Right cardiac atrium (tissue), 5 donors: ENCODE data around the gene RPS23. TPM values are rescaled to one million over a fixed set of nuclear protein-coding genes. Genes with fewer than 3 reads are reported as not detected.

Experiments
- ATAC-seq, 2 donors: fragments of 200-7000 bp; cut with Tn5 transposase; one replicate each; pipeline versions ENCODE4 v1.8.0 to v1.9.1; 2020; ENCODE audit warnings: moderate library complexity in 2 of 2, mild to moderate bottlenecking in 1 of 2
- DNase-seq, 3 donors: peaks; one replicate each; pipeline ENCODE4 v3.0.0-alpha.2; 2020
- H3K27ac ChIP-seq: one replicate; pipeline ENCODE4 v1.5.1; 2013; ENCODE audit warnings: mild to moderate bottlenecking, low read length, control low read depth, moderate library complexity
- H3K27me3 ChIP-seq: one replicate; pipeline ENCODE4 v1.6.1; 2013; ENCODE audit not compliant: control insufficient read depth, insufficient read depth
- H3K4me1 ChIP-seq: one replicate; pipeline ENCODE4 v1.6.1; 2013; ENCODE audit warnings: low read length; ENCODE audit not compliant: control insufficient read depth, insufficient read depth
- H3K4me3 ChIP-seq: one replicate; pipeline ENCODE4 v1.5.1; 2013; ENCODE audit warnings: low read length, control low read depth
- H3K9me3 ChIP-seq: one replicate; pipeline ENCODE4 v1.6.1; 2013; ENCODE audit warnings: low read length; ENCODE audit not compliant: control insufficient read depth
- WGBS: extraction: QIAGEN DNeasy Blood & Tissue Kit; methylation state at CpG from one replicate; pipeline ENCODE4 v1.1.7; 2013; 5-methylcytosine and 5-hydroxymethylcytosine counted together
- intact Hi-C, 4 donors: fragments of 100-400 bp; cut with DNase I; formaldehyde crosslinking; loops; one replicate each; pipeline versions ENCODE4 v1.11.0 to v1.14.0; 2022 to 2023
- long read RNA-seq, 4 donors: library from polyadenylated mRNA; unstranded; transcript quantifications; one replicate each; pipeline ENCODE4 v2.0.0, GENCODE V29; 2020 to 2021
- polyA plus RNA-seq: library from polyadenylated mRNA; stranded (reverse); fragments of 200-250 nt; gene quantifications from one replicate; pipeline ENCODE4 v1.2.3, GENCODE V29; 2013
- total RNA-seq, 4 donors: library from RNA; stranded (reverse); fragmentation: NEBNext Ultra II Directional; extraction: Animal tissue kit (Norgen Biotek cat#: 25700); gene quantifications; one replicate each; pipeline ENCODE4 v1.2.1, GENCODE V29; 2021
- donor health status: healthy with polysubstance abuse.
- donor health status: DM: no; HTN: yes; CAD: no.
- donor health status: DM: no; HTN: no; CAD: no.
- donor health status: DM: no; HTN: yes; CAD: no; lungs with severe emphysema.
- donor health status: DM: yes; HTN: yes; CAD: no.

Gene RPS23
- total RNA-seq (1,000 to 10,000 TPM; 1,173 to 1,230 (median 1,210) TPM), polyA plus RNA-seq (1,902 TPM)
- long read RNA-seq, donor 1, transcript RPS23-201 (4 exons, 3,437 nt): major isoform, 116 of 137 reads
- long read RNA-seq, donor 1, partial matches to known transcripts: 1 of 137 reads
- long read RNA-seq, donor 1, other reads (novel, unspliced or antisense): 16 of 137 reads
- long read RNA-seq, donor 2, transcript RPS23-201 (4 exons, 3,437 nt): major isoform, 157 of 170 reads
- long read RNA-seq, donor 2, partial matches to known transcripts: 2 of 170 reads
- long read RNA-seq, donor 2, other reads (novel, unspliced or antisense): 6 of 170 reads
- long read RNA-seq, donor 3, transcript RPS23-203 (3 exons, 576 nt): minor isoform, 6 of 138 reads
- long read RNA-seq, donor 3, transcript RPS23-201 (4 exons, 3,437 nt): major isoform, 113 of 138 reads
- long read RNA-seq, donor 3, partial matches to known transcripts: 4 of 138 reads
- long read RNA-seq, donor 3, other reads (novel, unspliced or antisense): 15 of 138 reads
- long read RNA-seq, donor 4, transcript RPS23-201 (4 exons, 3,437 nt): major isoform, 97 of 110 reads
- long read RNA-seq, donor 4, partial matches to known transcripts: 3 of 110 reads
- long read RNA-seq, donor 4, other reads (novel, unspliced or antisense): 8 of 110 reads

GRCh38 chr5:82277987-82278710 is at the start of gene RPS23:
Gene RPS23 (minus strand): TSS chr5:82278354. CDS start chr5:82278323, 31 bp downstream.
- WGBS: under 1% methylated on average over 60 of the region's 60 CpGs
- H3K4me1 ChIP-seq: no peaks in the 10 kb centered on the region
- intact Hi-C loops: no loop called here

GRCh38 chr5:82327941-82328340 is 49.8 kb upstream of the RPS23 start:
- no peak for DNase-seq
- H3K4me1 ChIP-seq: peaks cover 2% of the 10 kb centered on the region
- H3K9me3 ChIP-seq: no peaks in the 10 kb centered on the region
- no peaks in the 10 kb centered on the region for H3K27me3 ChIP-seq
- H3K4me3 ChIP-seq: no peak overlapping the region
- no peak for ATAC-seq
- H3K27ac ChIP-seq: no peak overlapping the region
- intact Hi-C loops: no loop called here

More at GRCh38 chr5:82277987-82278710, at the start of gene RPS23:
- H3K27ac ChIP-seq: peak within 1 kb of the TSS; percentile 43
- no peaks in the 10 kb centered on the region for H3K9me3 ChIP-seq
- DNase-seq: peak; percentile 93 to 97 (median 96)
- ATAC-seq: peak; percentile 97 to 98
- H3K27me3 ChIP-seq: no peaks in the 10 kb centered on the region
- peak within 1 kb of the TSS; percentile 90 for H3K4me3 ChIP-seq

DNA sequence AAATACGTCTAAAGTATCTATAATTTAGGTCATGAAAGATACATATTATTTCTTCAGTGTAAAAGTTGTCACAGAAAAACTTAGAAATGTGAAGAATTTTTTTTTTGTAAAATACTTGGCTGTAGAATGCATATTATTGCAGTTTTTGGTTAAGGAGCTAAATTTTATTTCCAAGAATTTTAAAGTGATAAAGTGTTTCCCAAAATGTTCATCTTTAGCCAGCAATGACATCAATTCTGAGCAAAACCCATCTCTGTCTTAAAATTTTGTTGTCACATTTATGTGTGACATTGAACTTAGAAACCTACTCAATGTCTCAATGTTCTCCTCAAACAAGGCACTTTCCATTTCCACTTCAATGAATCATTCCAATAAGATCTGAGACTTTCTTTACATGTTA is 47.8 kb upstream of the RPS23 start:
- WGBS: 47% methylated on average over 1 of the region's 1 CpG
- no peak for ATAC-seq
- H3K27me3 ChIP-seq: no peaks in the 10 kb centered on the region
- H3K4me3 ChIP-seq: no peak overlapping the region
- H3K9me3 ChIP-seq: no peaks in the 10 kb centered on the region
- intact Hi-C loops: no loop called here
- no peak overlapping the region for H3K27ac ChIP-seq
- H3K4me1 ChIP-seq: no peaks in the 10 kb centered on the region
- DNase-seq: no peak

GRCh38 chr5:82325155-82325554 is 47.0 kb upstream of the RPS23 start:
- intact Hi-C loops: no loop called here
- DNase-seq (no peak), ATAC-seq (no peak)
- no peak overlapping the region for H3K4me3 ChIP-seq
- H3K4me1 ChIP-seq: no peaks in the 10 kb centered on the region
- WGBS: 85% methylated on average over 10 of the region's 10 CpGs
- H3K27me3 ChIP-seq: no peaks in the 10 kb centered on the region
- no peaks in the 10 kb centered on the region for H3K9me3 ChIP-seq
- H3K27ac ChIP-seq: no peak overlapping the region

GRCh38 chr5:82320966-82321365 is 42.8 kb upstream of the RPS23 start:
- intact Hi-C loops: no loop called here
- 85% methylated on average over 2 of the region's 2 CpGs for WGBS

DNA sequence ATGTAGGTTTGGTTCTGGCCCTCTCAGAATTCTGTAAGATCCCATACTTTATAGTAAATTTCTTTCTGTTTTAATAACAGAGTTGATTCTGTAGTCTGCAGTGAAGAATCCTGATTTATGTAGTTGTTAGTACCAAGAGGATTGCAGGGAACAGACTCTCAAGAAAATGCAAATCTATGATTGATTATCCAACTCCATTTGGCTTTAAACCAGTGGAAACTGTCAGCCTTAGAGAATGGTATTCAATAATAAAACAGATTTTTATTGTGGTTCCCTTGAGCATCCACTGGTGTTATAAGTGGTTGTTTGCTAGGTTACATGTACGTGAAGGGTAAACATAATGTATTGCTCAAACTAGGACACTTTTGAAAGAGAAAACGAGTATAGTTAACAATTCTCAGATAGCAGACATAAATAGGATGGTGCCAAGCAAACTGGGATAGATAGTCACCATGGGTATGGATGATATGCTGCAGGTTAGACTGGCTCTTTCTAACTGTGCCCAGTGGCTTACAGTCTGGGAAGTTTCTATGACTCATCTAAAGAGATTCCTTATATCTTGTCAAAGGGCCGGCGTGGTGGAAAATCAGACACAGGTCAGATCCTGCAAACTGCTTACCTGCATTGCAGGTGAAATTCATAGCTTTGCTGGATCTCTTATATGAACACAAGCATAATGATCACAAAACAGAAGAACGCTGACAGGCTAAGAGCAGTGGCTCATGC is 41.7 kb upstream of the RPS23 start:
- ATAC-seq: no peak
- H3K4me3 ChIP-seq: no peak overlapping the region
- intact Hi-C loops: no loop called here
- no peaks in the 10 kb centered on the region for H3K9me3 ChIP-seq
- no peaks in the 10 kb centered on the region for H3K4me1 ChIP-seq
- H3K27ac ChIP-seq: no peak overlapping the region
- no peak for DNase-seq
- H3K27me3 ChIP-seq: no peaks in the 10 kb centered on the region
- 84% methylated on average over 5 of the region's 5 CpGs for WGBS

More at GRCh38 chr5:82320966-82321365, 42.8 kb upstream of the RPS23 start:
- no peaks in the 10 kb centered on the region for H3K27me3 ChIP-seq
- ATAC-seq (no peak), DNase-seq (no peak)
- H3K27ac ChIP-seq: no peak overlapping the region
- H3K4me1 ChIP-seq: no peaks in the 10 kb centered on the region
- H3K4me3 ChIP-seq: no peak overlapping the region
- H3K9me3 ChIP-seq: no peaks in the 10 kb centered on the region

DNA sequence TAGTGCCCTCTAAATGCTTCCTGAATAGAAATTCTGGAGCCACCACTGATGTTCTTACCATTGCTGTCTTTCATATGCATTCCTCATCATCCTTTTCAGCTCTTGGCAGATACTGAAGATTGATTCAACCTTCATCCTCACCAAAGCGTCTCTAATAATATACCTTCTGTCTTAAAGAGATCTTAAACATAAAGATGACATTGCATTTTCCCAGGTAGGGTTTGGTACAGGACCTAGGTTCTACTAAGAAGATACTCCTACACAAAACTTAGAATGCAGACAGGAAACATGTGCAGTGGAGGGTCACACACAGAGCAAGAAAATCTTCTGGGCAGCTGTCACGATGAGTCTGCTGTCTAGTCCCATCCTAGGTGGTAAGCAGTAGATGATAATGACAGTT is 41.0 kb upstream of the RPS23 start:
- no peak overlapping the region for H3K27ac ChIP-seq
- DNase-seq: no peak
- intact Hi-C loops: no loop called here
- no peaks in the 10 kb centered on the region for H3K4me1 ChIP-seq
- WGBS: 83% methylated on average over 2 of the region's 2 CpGs
- no peak overlapping the region for H3K4me3 ChIP-seq
- no peaks in the 10 kb centered on the region for H3K9me3 ChIP-seq
- H3K27me3 ChIP-seq: no peaks in the 10 kb centered on the region
- ATAC-seq: no peak

- Histone ChIP-seq H3K9me3 (no peaks in the 10 kb centered on the region), H3K4me3 (no peak overlapping the region), H3K4me1 (peaks cover 7% of the 10 kb centered on the region), H3K27me3 (no peaks in the 10 kb centered on the region), H3K27ac (no peak overlapping the region)
- 61% methylated on average over 4 of the region's 4 CpGs for WGBS
- DNase-seq (no peak), ATAC-seq (no peak)
- intact Hi-C loops: no loop called here
These were observed 37.0 kb upstream of the RPS23 start for GRCh38 chr5:82314964-82315758.

GRCh38 chr5:82313016-82313415 is 34.9 kb upstream of the RPS23 start:
- intact Hi-C loops: no loop called here
- no peak overlapping the region for H3K27ac ChIP-seq
- peak; percentile 80 to 84 for ATAC-seq

DNA sequence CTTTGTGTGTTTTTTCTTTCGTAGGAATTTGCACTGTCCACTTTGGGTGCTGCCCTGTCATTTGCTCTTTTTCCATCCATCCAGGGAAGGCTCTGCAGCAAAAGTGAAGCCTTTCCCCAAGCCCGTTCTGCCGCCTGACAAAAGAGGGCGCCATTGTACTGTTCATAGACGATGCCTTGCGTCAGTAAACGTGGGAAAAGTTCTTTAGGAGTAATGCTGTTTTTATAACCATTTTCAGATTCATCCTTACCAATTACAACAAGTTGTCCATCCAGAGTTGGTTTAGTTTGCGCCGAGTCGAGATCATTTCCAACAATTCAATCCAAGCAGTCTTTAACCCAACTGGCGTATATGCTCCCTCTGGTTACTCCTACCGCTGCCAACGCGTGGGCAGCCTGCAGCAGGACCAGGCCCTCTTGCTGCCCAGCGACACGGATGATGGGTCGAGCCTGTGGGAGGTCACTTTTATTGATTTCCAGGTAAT is 34.3 kb upstream of the RPS23 start:
- peaks cover 7% of the 10 kb centered on the region for H3K4me1 ChIP-seq
- peak overlapping the region; percentile 19 for H3K27ac ChIP-seq
- ATAC-seq (peak; percentile 79 to 84), DNase-seq (peak; percentile 66 to 88 (median 79))
- intact Hi-C loops: no loop called here
- no peaks in the 10 kb centered on the region for H3K27me3 ChIP-seq
- H3K4me3 ChIP-seq: no peak overlapping the region
- H3K9me3 ChIP-seq: no peaks in the 10 kb centered on the region
- WGBS: 23% methylated on average over 17 of the region's 17 CpGs

More at GRCh38 chr5:82313016-82313415, 34.9 kb upstream of the RPS23 start:
- Histone ChIP-seq H3K27me3 (no peaks in the 10 kb centered on the region), H3K4me3 (no peak overlapping the region), H3K9me3 (no peaks in the 10 kb centered on the region), H3K4me1 (peaks cover 7% of the 10 kb centered on the region)
- 16% methylated on average over 5 of the region's 5 CpGs for WGBS
- peak in 1 of 3 donors; percentile 55 for DNase-seq
